ENCODE results near the gene HEPH. TPM values are rescaled to one million over a fixed set of nuclear protein-coding genes. Genes with fewer than 3 reads are reported as not detected.
"Not testable (repeated sequence)": the region's sequence is repeated elsewhere in the genome, so short reads cannot be mapped to it uniquely, and the experiment has no call there.

HEPH gene
- total RNA-seq, 1 donor from 2014 or later = not detected

- intact Hi-C loops (cut with micrococcal nuclease) = no loop called here
Observed at GRCh38 chrX:66221856-66222255, 57.8 kb downstream of the HEPH start.

- intact Hi-C loops (cut with micrococcal nuclease) = no loop called here
Observed at GRCh38 chrX:66232296-66232695, 68.2 kb downstream of the HEPH start.

GRCh38 chrX:66233209-66233608 is 69.2 kb downstream of the HEPH start:
- intact Hi-C loops (cut with micrococcal nuclease) = no loop called here

GRCh38 chrX:66233904-66234303 is 69.9 kb downstream of the HEPH start:
- intact Hi-C loops (cut with micrococcal nuclease) = not testable (repeated sequence)

GRCh38 chrX:66255359-66255967 is 91.4 kb downstream of the HEPH start:
- intact Hi-C loops (cut with micrococcal nuclease) = no loop called here

- intact Hi-C loops (cut with micrococcal nuclease) = no loop called here
Observed at GRCh38 chrX:66262807-66263206, 98.8 kb downstream of the HEPH start.

Other genes with a start within 250 kb of the HEPH start
- gene VSIG4, start 124.2 kb upstream of the HEPH start, total RNA-seq = not detected in 2 replicates

All from T-helper 2 cell treated with Interferon-gamma antibody and Interleukin-4, amounts not matched to agents 100 ng/mL and 5 ng/mL, for 36 hours (primary cell).